SW480 (cell line): Measurements from ENCODE around the gene PITHD1.
"Not testable (repeated sequence)": the region's sequence is repeated elsewhere in the genome, so short reads cannot be mapped to it uniquely, and the experiment has no call there.

Source experiments
- DNase-seq: peaks from one replicate; pipeline ENCODE4 v3.0.0-alpha.2; 2016; ENCODE audit warnings: low spot score

The PITHD1 gene

GRCh38 chr1:23777979-23778814, at the start of gene PITHD1:
Gene PITHD1, plus strand, starts transcription at chr1:23778418. Its CDS starts 98 bp downstream, at chr1:23778516.
- peak; percentile 86 for DNase-seq

GRCh38 chr1:23732363-23733224, 45.6 kb upstream of the PITHD1 start:
- peak; percentile 7 for DNase-seq

- not testable (repeated sequence) for DNase-seq
Measured at GRCh38 chr1:23733281-23733680, 44.9 kb upstream of the PITHD1 start.

GRCh38 chr1:23736437-23737134, 41.6 kb upstream of the PITHD1 start:
- DNase-seq: no peak

- DNase-seq: no peak
Measured at GRCh38 chr1:23741609-23742008, 36.6 kb upstream of the PITHD1 start.

GRCh38 chr1:23742670-23743286, 35.4 kb upstream of the PITHD1 start:
- peak; percentile 3 for DNase-seq

GRCh38 chr1:23743287-23744152, 34.7 kb upstream of the PITHD1 start, which contains the start of gene ELOA:
Gene ELOA, plus strand, starts transcription at chr1:23743471. Its CDS starts 33 bp downstream, at chr1:23743504.
- DNase-seq: peak; percentile 56

GRCh38 chr1:23745515-23745914, 32.7 kb upstream of the PITHD1 start:
- DNase-seq: peak; percentile 70

- no peak for DNase-seq
Measured at GRCh38 chr1:23748016-23748415, 30.2 kb upstream of the PITHD1 start.

- DNase-seq: peak; percentile 37
Measured at GRCh38 chr1:23751050-23751814, 27.0 kb upstream of the PITHD1 start.

GRCh38 chr1:23751815-23752200, 26.4 kb upstream of the PITHD1 start:
- no peak for DNase-seq

- no peak for DNase-seq
Measured at GRCh38 chr1:23752909-23753308, 25.3 kb upstream of the PITHD1 start.

GRCh38 chr1:23756676-23757075, 21.5 kb upstream of the PITHD1 start:
- DNase-seq: no peak

- DNase-seq: no peak
Measured at GRCh38 chr1:23757812-23758211, 20.4 kb upstream of the PITHD1 start.

- no peak for DNase-seq
Measured at GRCh38 chr1:23759277-23759676, 18.9 kb upstream of the PITHD1 start.

- DNase-seq: no peak
Measured at GRCh38 chr1:23763041-23763577, 15.1 kb upstream of the PITHD1 start.

GRCh38 chr1:23768733-23769132, 9.5 kb upstream of the PITHD1 start:
- no peak for DNase-seq

GRCh38 chr1:23772049-23772853, 6.0 kb upstream of the PITHD1 start:
- peak; percentile 66 for DNase-seq

- no peak for DNase-seq
Measured at GRCh38 chr1:23772854-23773242, 5.4 kb upstream of the PITHD1 start.
